ENCODE measurements around the gene STOML1. TPM values are rescaled to one million over a fixed set of nuclear protein-coding genes. Genes with fewer than 3 reads are reported as not detected.

The STOML1 gene
- total and polyA plus RNA-seq, 9 of the 15 experiments (the other 6 are each of a cell fraction or from before 2014, with no cell fraction given): 0.25 to 9.7 (median 4.6) TPM

- TF ChIP-seq CHD1 (IDR thresholded peaks at IDR 0.05; ENCODE audit: low read length): no peak
- TF ChIP-seq THAP12 (CRISPR knock-in tag; IDR thresholded peaks at IDR 0.05): no peak
- TF ChIP-seq RB1 (IDR thresholded peaks at IDR 0.05; ENCODE audit: low read depth): peak; percentile 72; the same call in 1 of the 2 replicates
- peak; percentile 52; the same call in 1 of the 2 replicates for TF ChIP-seq ZNF121 (CRISPR knock-in tag; conservative IDR thresholded peaks at IDR 0.05)
- TF ChIP-seq ZNF766 (CRISPR knock-in tag; conservative IDR thresholded peaks at IDR 0.05): no peak
- peak; percentile 28; the same call in 1 of the 2 replicates for TF ChIP-seq BHLHE40 (IDR thresholded peaks at IDR 0.05; ENCODE audit: low read length)
- no peak for TF ChIP-seq DIDO1 (tag; IDR thresholded peaks at IDR 0.05; ENCODE audit: low read depth)
- no peak for TF ChIP-seq POLR3A (IDR thresholded peaks at IDR 0.05; ENCODE audit: borderline replicate concordance, extremely low read depth, insufficient read depth, insufficient read length)
- peak; percentile 8; the same call in 1 of the 2 replicates for TF ChIP-seq JUND (IDR thresholded peaks at IDR 0.05; ENCODE audit: borderline replicate concordance, low read depth, low read length)
- no peak; the same call in 2 of the 3 replicates for TF ChIP-seq JUND (tag; IDR thresholded peaks at IDR 0.05; ENCODE audit: borderline replicate concordance, low read depth, low read length)
- TF ChIP-seq TFAP4 (CRISPR knock-in tag; IDR thresholded peaks at IDR 0.05; ENCODE audit: borderline replicate concordance): peak; percentile 90
- TF ChIP-seq ZBTB1 (CRISPR knock-in tag; IDR thresholded peaks at IDR 0.05; ENCODE audit: borderline replicate concordance, low read depth): no peak
- 0 out of 2 replicates have a peak, but pooled peaks have one; percentile 59 for TF ChIP-seq SMAD4 (CRISPR knock-in tag; conservative IDR thresholded peaks at IDR 0.05)
- TF ChIP-seq RNF2 (IDR thresholded peaks at IDR 0.05): no peak
- no peak for TF ChIP-seq PTRF (tag; IDR thresholded peaks at IDR 0.05)
- TF ChIP-seq UBTF (IDR thresholded peaks at IDR 0.05; ENCODE audit: borderline replicate concordance in 1 of 2, low read depth in 2 of 2, low read length in 2 of 2): peak in 1 of 2 experiments; percentile 74; a peak in 2 of 4 replicates
- TF ChIP-seq BCL6 (CRISPR knock-in tag; IDR thresholded peaks at IDR 0.05): no peak
- TF ChIP-seq ESRRA (IDR thresholded peaks at IDR 0.05; ENCODE audit: borderline replicate concordance, low read depth): peak; percentile 67; the same call in 1 of the 2 replicates
- TF ChIP-seq ATF1 (CRISPR knock-in tag; IDR thresholded peaks at IDR 0.05): no peak
- 0 out of 2 replicates have a peak, but pooled peaks have one; percentile 6 for TF ChIP-seq ATF1 (tag; IDR thresholded peaks at IDR 0.05)
- TF ChIP-seq MYC (IDR thresholded peaks at IDR 0.05; ENCODE audit: low read depth, low read length): peak; percentile 59
- TF ChIP-seq MYC (CRISPR knock-in tag; IDR thresholded peaks at IDR 0.05; ENCODE audit: borderline replicate concordance, low read depth): no peak
- 0 out of 2 replicates have a peak, but pooled peaks have one; percentile 30 for TF ChIP-seq ZFX (CRISPR knock-in tag; IDR thresholded peaks at IDR 0.05)
Measured at GRCh38 chr15:73950831-73951561, 41.1 kb downstream of the STOML1 start (continued).
